Endodermal cell (in vitro differentiated cells): ENCODE data around the gene GPRC6A. TPM values are rescaled to one million over a fixed set of nuclear protein-coding genes. Genes with fewer than 3 reads are reported as not detected.
A peak's percentile ranks its signal among the peaks of the same experiment; 100 is the strongest.

Experiments used
- DNase-seq: peaks from one replicate; pipeline ENCODE4 v3.0.0-alpha.2; 2017
- H3K27ac ChIP-seq: 2 replicates; pipeline ENCODE4 v1.5.1; 2013; ENCODE audit warnings: mild to moderate bottlenecking, low read depth, low read length, moderate library complexity
- H3K27me3 ChIP-seq: 2 replicates; pipeline ENCODE4 v1.6.1; 2013; ENCODE audit warnings: mild to moderate bottlenecking, low read length, moderate library complexity; ENCODE audit not compliant: insufficient read depth, control insufficient read depth, poor library complexity, severe bottlenecking
- H3K36me3 ChIP-seq: 2 replicates; pipeline ENCODE4 v1.7.0; 2013; ENCODE audit warnings: mild to moderate bottlenecking, low read length, moderate library complexity; ENCODE audit not compliant: control insufficient read depth, insufficient read depth
- H3K4me1 ChIP-seq: one replicate; pipeline ENCODE4 v1.7.0; 2013; ENCODE audit warnings: low read length; ENCODE audit not compliant: control insufficient read depth, insufficient read depth
- H3K4me3 ChIP-seq: 2 replicates; pipeline ENCODE4 v1.5.1; 2013; ENCODE audit warnings: mild to moderate bottlenecking, low read length, moderate library complexity
- H3K9ac ChIP-seq: 2 replicates; pipeline ENCODE4 v1.6.1; 2013; ENCODE audit warnings: mild to moderate bottlenecking, low read length, moderate library complexity; ENCODE audit not compliant: poor library complexity, severe bottlenecking; ENCODE audit errors: extremely low read depth
- H3K9me3 ChIP-seq: 2 replicates; pipeline ENCODE4 v1.6.1; 2013; ENCODE audit warnings: mild to moderate bottlenecking, low read length, moderate library complexity; ENCODE audit not compliant: control insufficient read depth
- H3K27ac Mint-ChIP-seq: 2 replicates; pipeline ENCODE4 v1.8.0; 2020; ENCODE audit warnings: mixed read lengths
- H3K27me3 Mint-ChIP-seq: 2 replicates; pipeline ENCODE4 v1.8.0; 2021; ENCODE audit warnings: mild to moderate bottlenecking, mixed read lengths; ENCODE audit not compliant: insufficient read depth
- H3K36me3 Mint-ChIP-seq: 2 replicates; pipeline ENCODE4 v1.8.0; 2020; ENCODE audit warnings: low read depth, mixed read lengths
- H3K4me1 Mint-ChIP-seq: 2 replicates; pipeline ENCODE4 v1.8.0; 2020; ENCODE audit warnings: mixed read lengths
- H3K4me3 Mint-ChIP-seq: 2 replicates; pipeline ENCODE4 v1.8.0; 2020; ENCODE audit warnings: mild to moderate bottlenecking, moderate library complexity, mixed read lengths
- H3K9me3 Mint-ChIP-seq: 2 replicates; pipeline ENCODE4 v1.8.0; 2020; ENCODE audit warnings: mild to moderate bottlenecking, mixed read lengths
- CTCF ChIP-seq: fragments of 200-600 bp; sonication (generic); conservative IDR thresholded peaks from 2 replicates; pipeline ENCODE4 v1.5.0; 2021; ENCODE audit warnings: antibody characterized with exemption, mild to moderate bottlenecking
- WGBS, 2 experiments: methylation state at CpG; one replicate each; pipeline versions ENCODE4 v1.1.5 to v1.1.7; 2013; ENCODE audit warnings: missing lambda C conversion rate in 2 of 2, mixed read lengths in 1 of 2; ENCODE audit not compliant: insufficient coverage in 1 of 2, insufficient read length in 1 of 2; 5-methylcytosine and 5-hydroxymethylcytosine counted together
- total RNA-seq, 2 donors: library from RNA; stranded (reverse); fragmentation: NEBNext Ultra II Directional in 1 of 2; extraction: Animal tissue kit (Norgen Biotek cat#: 25700) in 1 of 2; gene quantifications; 2 replicates in 1 of 2; 3 replicates in 1 of 2; pipeline ENCODE4 v1.2.1, GENCODE V29; 2021

GPRC6A gene
- total RNA-seq, 2 donors from 2014 or later, result not detected

GRCh38 chr6:116876107-116876506 is 47.2 kb upstream of the GPRC6A start:
- TF ChIP-seq CTCF, result no peak
- peaks cover 7% of the 10 kb centered on the region for H3K4me1 Mint-ChIP-seq
- Histone ChIP-seq H3K9ac (no peak overlapping the region), H3K36me3 (no peaks in the 10 kb centered on the region), H3K27me3 (peaks cover 74% of the 10 kb centered on the region), H3K27ac (no peak overlapping the region), H3K9me3 (peaks cover 11% of the 10 kb centered on the region), H3K4me3 (peak overlapping the region; percentile 79), H3K4me1 (peaks cover 4% of the 10 kb centered on the region)
- H3K4me3 Mint-ChIP-seq, result peak overlapping the region; percentile 66
- H3K9me3 Mint-ChIP-seq, result peaks cover 11% of the 10 kb centered on the region
- WGBS, 2 experiments, result 42 to 48% methylated on average over 8 of the region's 8 CpGs
- peaks cover 55% of the 10 kb centered on the region for H3K27me3 Mint-ChIP-seq
- no peaks in the 10 kb centered on the region for H3K36me3 Mint-ChIP-seq
- H3K27ac Mint-ChIP-seq, result no peak overlapping the region
- DNase-seq, result no peak

- Mint-ChIP-seq H3K27me3 (peaks cover 44% of the 10 kb centered on the region), H3K27ac (no peak overlapping the region), H3K4me1 (peaks cover 6% of the 10 kb centered on the region), H3K4me3 (no peak overlapping the region), H3K9me3 (peaks cover 11% of the 10 kb centered on the region), H3K36me3 (no peaks in the 10 kb centered on the region)
- Histone ChIP-seq H3K4me3 (no peak overlapping the region), H3K9me3 (peaks cover 11% of the 10 kb centered on the region), H3K4me1 (peaks cover 4% of the 10 kb centered on the region), H3K27me3 (peaks cover 49% of the 10 kb centered on the region), H3K36me3 (no peaks in the 10 kb centered on the region), H3K27ac (no peak overlapping the region), H3K9ac (no peak overlapping the region)
- 79 to 90% methylated on average over 1 to 4 of the region's 4 CpGs for WGBS, 2 experiments
- no peak for DNase-seq
- no peak for TF ChIP-seq CTCF
These were observed 43.9 kb upstream of the GPRC6A start for GRCh38 chr6:116872771-116873170.

GRCh38 chr6:116866281-116866871 is 37.5 kb upstream of the GPRC6A start:
- no peaks in the 10 kb centered on the region for H3K9me3 ChIP-seq
- no peak overlapping the region for H3K9ac ChIP-seq
- no peak for TF ChIP-seq CTCF
- peak overlapping the region; percentile 42 for H3K27ac Mint-ChIP-seq
- peak; percentile 45 for DNase-seq
- H3K4me3 ChIP-seq, result no peak overlapping the region
- H3K27me3 ChIP-seq, result no peaks in the 10 kb centered on the region
- 91 to 100% methylated on average over 1 to 2 of the region's 3 CpGs for WGBS, 2 experiments
- no peaks in the 10 kb centered on the region for H3K36me3 ChIP-seq
- H3K36me3 Mint-ChIP-seq, result no peaks in the 10 kb centered on the region
- H3K27me3 Mint-ChIP-seq, result no peaks in the 10 kb centered on the region
- no peak overlapping the region for H3K27ac ChIP-seq
- H3K9me3 Mint-ChIP-seq, result peaks cover 1% of the 10 kb centered on the region
- H3K4me1 ChIP-seq, result no peaks in the 10 kb centered on the region
- no peak overlapping the region for H3K4me3 Mint-ChIP-seq
- peaks cover 8% of the 10 kb centered on the region for H3K4me1 Mint-ChIP-seq
